ENCODE data around the gene HPGD.
"Not testable (repeated sequence)": the region's sequence is repeated elsewhere in the genome, so short reads cannot be mapped to it uniquely, and the experiment has no call there.

The HPGD gene

DNA sequence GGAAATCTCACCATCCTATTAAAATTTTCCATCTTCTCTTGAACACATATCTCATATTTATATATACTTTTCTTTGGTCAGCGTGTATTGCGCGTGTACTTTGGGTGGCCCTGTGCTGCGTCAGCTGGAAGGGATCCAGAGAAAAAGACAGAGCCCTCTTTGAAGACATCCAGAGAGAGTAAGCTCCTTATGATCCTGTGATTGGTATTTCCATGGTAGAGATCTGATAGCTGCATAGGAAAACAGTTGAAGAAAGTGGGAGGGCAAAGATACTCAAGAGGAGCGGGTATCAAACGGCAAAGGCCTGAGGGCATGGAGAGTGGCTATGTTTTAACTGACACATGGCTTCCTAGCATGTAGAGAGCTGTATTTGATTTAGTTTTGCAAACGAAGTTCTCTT is 4.4 kb upstream of the HPGD start:
- no peak for DNase-seq (ENCODE audit: low read depth)

DNA sequence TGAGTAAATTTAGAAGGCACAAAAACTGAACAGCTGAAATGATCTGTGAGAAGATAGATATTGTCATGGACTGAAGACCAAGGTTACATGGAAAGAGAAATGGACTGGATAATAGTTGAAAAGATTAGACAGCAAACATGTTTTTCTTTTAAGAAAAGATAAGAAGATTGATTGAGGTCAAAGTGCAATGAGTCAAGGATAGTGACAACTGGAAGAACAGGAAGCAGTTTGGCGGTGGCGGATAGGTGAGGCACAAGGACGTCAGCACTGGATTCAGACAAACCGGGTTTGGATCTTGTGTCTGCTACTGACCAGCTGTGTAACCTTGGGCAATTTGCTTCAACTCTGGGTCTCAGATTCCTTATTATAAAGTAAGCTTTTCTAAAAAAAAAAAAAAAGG is 2.0 kb upstream of the HPGD start:
- DNase-seq (ENCODE audit: low read depth) = no peak

DNA sequence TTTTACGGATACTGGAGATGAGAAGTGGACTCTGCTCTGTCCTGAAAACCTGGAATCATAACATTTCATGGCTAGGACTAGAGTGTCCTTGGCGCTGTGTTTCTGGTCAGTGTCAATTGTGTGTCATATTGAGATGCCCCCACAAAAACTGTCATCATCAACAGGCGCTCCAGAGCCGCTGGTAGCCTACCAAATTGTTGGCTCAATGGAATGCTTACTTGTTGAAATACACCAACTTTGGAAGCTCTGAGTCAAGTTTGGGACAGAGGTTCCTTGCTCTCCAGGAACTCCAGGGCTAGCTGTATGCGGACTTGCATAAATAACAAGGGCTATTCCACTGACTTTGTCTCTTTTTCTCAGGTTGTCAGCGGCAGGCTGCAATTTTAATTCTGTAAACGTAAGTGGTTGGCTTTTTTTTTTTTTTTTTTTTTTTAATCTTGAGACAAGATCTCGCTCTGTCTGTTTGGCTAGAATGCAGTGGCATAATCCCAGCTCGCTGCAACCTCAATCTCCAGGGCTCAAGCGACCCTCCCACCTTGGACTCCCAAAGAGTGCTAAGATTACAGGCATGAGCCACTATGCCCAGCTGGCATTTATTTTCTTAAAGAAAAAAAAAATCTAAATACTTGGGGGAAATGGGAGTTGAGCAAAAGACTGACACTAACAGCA is 871 bp upstream of the HPGD start:
- peak; percentile 5 for DNase-seq (ENCODE audit: low read depth)

DNA sequence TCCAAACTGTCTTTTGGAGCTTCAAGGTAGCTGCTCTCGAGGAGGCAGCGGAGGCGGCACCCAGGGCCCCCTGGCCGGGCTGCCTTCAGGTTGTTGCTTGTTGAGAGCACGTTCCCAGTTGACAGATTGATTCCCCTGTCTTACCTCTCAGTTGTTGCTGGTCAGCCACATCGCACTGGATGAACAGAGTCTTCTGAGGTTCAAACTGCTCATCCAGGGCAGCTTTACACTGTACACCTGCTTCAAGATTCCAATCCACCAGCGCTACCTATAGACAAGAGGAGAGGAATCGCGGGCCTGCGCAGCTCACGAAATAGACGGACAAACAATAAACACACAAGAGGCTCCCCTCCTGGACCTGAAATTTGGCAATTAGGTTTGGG is 497 bp downstream of the HPGD start:
- no peak for DNase-seq (ENCODE audit: low read depth)

DNA sequence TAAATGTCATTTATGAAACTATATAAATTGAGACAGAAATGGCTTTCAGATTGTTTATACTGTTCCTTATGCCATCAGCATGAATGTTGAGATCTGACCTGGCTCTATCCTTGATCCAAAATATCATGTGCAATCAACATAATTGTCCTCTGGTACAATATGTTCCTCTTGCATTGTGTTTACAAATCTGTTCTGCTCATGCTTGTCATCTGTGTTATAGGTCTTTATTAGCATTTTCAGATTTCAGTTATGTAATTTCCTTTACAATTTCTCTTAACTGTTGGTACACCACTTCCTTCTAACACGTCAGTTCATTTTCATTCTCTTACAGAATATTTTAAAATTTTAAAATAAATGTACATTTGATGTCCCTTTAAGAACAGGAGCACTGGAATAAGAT is 1.6 kb downstream of the HPGD start:
- no peak for DNase-seq (ENCODE audit: low read depth)

DNA sequence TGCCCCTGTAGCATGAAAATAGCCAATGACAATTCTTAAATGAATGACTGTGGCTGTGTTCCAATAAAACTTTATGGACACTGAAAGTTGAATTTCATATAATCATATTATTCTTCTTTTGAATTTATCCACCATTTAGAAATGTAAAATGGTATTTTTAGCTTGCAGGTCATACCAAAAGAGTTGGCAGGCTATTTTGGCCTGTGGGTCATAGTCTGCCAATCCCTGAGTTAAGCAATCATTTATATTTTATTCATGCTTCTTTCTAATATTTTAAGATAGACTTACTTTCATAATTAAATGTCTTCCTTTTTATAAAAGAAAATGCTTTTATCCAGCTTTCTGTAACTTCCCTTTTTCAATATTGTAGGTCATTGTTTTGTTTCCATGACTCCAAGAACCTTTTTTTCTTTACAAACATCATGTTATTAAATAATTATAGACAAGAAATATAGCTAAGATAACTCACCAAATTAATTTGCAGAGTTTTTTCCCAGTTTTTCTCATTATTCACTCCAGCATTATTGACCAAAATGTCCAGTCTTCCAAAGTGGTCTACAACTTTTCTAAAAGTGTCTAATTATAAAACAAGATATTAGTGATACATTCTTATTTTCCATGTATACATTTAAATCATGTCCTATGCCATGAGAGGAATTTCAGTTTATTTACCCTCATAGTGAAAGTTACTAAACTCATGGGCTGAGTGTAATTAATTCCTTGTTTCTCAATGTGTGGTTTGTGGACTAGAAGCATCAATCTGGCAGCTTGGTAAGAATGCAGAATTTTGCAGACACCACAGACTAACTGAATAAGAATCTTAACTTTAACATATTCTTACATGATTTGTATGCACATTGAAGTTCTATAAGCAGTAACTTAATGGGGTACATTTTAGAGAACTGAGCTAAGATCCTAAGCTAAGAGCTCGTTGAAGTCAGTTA is 4.5 kb downstream of the HPGD start:
- DNase-seq (ENCODE audit: low read depth) = no peak

DNA sequence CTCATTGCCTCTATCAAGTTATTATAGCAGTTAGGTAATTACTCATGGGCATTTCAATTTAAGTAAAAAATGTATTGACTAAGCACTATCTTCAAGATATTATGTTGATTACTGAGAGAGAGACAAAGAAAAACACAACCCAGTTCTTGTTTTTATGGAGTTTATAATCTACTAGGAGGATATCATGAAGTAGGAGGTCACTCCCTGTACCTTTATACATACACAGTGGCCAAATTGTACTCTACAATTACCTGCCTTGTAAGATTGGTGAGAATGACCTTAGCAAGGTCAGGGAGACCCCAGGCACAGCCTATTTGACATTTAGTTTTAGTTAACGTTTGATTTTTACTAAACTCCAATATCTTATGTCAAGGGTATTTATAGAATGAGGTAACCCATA is 5.5 kb downstream of the HPGD start:
- no peak for DNase-seq (ENCODE audit: low read depth)

DNA sequence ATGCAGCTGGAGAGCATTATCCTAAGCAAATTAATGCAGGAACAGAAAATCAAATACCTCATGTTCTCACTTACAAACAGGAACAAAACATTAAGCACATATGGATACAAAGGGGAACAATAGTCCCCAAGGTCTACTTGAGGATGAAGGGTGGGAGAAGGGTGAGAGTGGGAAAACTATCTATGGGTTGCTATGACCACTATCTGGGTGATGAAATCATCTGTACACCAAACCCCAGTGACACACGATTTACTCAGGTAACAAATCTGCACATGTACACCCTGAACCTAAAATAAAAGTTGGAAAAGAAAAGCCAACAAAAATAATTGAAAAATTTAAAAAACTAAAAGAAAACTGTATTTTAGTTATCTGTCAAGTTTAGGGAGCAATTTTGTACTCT is 5.9 kb downstream of the HPGD start:
- no peak for DNase-seq (ENCODE audit: low read depth)

DNA sequence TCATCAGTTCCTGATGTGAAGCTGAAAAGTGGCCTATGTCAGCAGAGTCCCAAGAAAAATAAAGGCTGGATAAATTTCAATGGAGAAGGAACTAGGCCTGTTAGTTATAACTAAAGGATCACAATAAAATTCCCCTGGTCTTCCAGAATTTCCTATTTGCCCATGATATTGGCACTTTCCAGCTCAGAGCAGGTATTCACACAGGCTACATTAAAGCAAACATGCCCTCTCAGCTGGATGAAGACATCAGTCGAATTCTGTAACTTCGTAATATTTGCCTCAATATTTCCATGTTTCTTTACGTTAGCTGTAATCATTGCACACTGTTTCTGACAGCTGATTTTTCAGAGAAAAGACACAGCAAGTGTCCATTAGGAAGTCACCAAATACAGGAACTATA is 9.5 kb downstream of the HPGD start:
- no peak for DNase-seq (ENCODE audit: low read depth)

DNA sequence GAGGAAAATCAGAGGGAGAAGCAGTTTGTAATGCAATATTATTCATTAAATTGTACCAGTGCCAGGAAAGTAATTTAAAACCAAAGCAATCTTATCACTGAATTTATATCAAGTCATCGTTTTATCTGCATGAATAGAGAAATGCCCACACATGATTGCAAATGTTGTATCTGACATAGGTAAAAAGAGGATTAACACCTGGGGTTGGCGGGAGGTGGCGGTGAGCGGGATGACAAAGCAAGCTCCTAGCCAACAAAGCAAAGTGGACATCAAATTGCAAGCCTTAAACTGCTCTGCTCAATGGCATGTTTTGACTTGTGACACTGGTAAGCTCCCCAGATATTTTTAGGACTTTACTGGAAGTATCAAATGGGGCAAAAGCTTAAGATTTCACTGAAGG is 16.4 kb downstream of the HPGD start:
- DNase-seq (ENCODE audit: low read depth) = no peak

DNA sequence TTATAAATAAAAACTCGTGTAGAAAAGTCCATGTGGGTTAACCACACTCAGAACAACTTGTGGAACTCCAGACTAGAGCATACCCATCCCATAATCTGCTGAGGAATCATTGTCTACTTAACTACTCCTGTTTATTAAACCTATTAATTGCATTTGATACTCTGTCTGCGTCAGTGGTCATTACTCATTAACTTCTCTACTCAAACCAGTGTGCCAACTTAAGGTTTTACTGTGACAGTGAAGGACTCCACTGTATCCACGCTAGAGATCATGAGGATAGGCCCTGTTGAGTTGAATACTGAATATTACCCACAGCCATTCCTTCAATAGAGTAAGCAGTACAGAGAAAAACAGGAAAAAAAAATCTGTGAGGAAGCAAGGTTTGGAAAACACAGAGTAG is 17.3 kb downstream of the HPGD start:
- no peak for DNase-seq (ENCODE audit: low read depth)

DNA sequence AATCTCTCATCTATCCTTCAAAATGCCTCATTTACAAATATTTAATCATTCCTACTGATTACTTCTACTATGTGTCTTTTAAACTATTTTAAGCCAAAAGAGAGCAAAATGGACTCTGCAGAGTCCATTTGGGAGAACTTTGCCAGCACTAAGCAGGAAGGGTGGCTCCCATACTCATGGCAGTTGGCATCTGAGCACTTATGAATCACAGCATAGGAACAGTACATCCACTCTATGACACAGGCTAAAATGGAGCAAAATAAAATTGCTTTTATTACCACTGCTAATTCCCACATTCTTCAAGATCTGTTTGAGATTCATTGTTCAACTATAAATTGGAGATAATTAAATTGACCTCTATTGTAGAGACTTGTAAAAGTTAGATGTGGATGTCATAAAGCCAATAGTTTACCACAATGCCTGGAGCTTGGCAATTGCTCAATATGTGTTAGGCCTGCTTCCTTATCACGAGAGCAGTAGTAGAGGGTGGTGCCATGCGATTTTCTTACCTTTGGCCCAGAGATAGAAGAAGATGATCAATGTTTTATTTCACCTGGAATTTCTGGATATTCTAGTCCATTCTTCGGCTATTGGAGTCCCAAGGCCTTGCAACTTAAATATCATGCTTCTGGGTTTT is 19.1 kb downstream of the HPGD start:
- DNase-seq (ENCODE audit: low read depth) = peak; percentile 39

DNA sequence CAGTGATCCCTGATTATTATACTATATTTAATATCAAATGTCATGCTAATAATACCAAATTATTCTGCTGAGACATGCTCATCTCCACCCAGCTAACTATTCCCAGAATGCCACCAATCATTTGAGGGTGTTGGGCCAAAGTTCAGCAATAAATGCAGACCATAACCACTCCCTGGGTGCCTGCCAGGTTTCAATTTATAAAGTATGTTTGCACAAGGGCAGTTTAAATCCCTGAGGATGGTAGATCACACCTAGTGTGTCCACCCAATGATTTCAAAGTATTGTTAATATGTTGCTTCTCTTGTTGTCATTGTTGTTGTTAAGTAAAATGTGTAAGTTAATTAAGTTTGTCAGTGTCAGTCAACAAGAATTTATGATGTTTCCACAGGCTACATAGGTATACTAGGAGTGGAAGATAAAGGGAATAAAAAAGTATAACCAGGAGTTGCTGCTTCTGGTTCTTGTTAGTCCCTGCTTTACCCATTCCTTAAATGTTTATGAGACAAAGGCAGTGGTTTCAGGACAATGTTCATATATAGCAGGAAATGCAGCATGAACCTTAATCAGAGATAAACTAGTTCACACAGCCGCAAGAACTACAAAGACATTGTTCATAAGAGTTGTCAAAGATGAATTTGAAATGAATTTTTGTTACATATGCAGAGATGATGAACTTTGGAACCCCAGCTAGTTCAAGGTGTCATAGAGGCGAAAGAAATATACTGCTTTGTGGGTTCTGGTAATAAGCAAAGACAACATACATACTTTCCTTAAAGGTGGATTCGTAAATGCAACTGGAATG is 25.5 kb downstream of the HPGD start:
- DNase-seq (ENCODE audit: low read depth) = no peak

DNA sequence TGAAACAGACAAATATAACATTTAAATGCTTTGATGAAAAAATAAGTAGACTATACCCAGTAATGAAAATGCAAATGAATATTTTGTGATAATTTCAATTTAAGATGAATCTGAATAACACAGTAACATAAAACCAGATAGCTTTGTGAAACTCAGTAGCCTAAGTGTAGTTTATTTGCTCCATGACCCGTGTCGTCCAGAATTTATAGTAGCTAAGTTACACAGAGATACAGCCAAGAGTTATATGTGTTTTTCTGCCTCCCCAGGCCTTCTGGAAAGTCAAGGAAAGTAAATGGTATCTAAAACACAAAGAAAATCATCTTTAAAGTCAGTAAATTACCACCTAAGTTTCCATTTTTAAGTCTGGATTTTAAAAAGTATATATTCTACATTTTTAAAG is 26.7 kb downstream of the HPGD start:
- DNase-seq (ENCODE audit: low read depth) = no peak

DNA sequence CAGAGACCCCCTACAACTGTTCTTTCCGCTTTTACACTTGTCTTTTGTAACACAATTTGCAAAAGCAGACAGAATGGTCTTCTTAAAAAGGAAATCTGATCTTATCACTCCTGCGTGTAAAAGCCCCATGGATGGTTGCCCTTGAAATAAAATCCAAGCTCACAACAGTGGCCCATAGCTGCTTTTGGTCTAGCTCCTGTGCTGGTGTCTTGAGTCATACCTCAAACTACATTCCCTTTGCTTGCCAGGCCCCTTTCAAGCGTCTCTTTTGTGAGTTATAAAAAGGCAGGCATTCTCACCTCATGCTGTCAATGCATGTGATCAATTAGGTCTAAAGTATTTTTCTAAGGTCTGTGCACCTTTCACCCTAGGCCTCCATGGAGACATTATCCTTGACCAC is 27.6 kb downstream of the HPGD start:
- no peak for DNase-seq (ENCODE audit: low read depth)

DNA sequence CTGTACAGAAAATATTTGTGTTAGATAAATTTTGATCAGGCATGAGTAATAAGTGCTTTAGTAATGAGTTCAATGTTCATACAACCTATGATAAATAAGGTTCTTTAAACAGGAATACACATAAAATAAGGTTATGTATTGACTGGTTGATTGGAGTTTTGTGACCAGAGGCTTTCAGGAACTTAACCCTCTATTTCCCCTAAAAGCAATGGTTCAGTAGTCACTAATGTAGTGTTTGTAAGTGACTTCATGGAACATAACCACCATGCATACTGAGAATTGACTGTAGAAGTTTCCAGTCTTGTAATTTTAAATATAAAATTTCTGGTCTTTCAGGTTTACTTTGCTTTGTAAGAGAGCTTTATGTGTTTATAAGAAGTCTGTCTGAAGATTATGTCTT is 28.1 kb downstream of the HPGD start:
- DNase-seq (ENCODE audit: low read depth) = no peak

DNA sequence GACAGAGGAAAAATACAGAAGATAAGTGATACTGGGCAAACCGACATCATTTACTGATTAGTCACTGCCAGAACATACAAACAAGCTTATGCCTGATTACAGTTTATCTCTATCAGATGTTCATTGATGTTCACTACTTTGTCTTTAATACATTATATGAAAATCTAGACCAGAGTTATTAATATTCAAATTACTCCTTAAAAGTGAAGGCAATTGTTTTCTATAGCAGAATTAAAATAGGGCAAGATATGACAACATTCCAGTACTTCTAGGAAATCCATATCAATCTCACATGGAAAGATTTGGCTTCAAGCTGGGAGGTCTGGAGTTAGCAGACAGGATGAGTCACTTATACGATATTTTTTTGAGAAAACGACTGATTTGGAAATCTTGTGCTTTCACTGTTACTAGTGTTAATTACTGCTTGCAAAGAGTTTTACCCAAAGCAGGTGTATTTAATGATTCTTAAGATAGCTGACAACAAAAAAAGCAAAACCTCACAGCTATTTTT is 31.8 kb downstream of the HPGD start:
- DNase-seq (ENCODE audit: low read depth) = peak; percentile 7

DNA sequence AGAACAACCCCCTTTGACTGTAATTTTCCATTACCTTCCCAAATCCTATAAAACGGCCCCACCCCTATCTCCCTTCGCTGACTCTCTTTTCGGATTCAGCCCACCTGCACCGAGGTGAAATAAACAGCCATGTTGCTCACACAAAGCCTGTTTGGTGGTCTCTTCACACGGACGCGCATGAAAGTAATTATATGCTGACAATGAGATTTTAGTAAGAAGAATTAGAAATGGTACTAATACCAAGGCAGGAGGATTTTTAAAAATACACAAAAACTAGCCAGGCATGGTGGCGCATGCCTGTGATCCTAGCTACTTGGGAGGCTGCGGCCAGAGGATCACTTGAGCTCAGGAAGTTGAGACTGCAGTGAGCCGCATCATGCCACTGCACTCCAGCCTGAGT is 33.9 kb downstream of the HPGD start:
- not testable (repeated sequence) for DNase-seq (ENCODE audit: low read depth)

DNA sequence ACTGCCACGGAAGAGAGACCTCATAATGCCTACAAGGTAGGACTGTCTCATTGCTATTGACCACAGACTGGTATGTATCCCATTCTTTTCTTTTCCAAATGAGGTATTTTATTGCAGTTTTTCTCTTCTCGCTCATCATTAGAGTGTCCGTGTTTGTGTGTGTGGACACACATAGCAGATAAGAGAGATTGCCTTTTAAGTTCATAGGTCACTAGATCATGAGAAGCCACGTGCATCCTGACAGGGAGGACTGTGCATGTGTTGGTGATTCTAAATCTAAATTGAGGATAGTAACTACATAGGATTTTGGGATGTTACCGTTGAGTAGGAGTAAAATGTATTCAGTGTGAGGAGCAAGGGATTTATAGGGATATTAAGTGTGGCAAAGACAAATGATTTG is 37.3 kb downstream of the HPGD start:
- DNase-seq (ENCODE audit: low read depth) = no peak

DNA sequence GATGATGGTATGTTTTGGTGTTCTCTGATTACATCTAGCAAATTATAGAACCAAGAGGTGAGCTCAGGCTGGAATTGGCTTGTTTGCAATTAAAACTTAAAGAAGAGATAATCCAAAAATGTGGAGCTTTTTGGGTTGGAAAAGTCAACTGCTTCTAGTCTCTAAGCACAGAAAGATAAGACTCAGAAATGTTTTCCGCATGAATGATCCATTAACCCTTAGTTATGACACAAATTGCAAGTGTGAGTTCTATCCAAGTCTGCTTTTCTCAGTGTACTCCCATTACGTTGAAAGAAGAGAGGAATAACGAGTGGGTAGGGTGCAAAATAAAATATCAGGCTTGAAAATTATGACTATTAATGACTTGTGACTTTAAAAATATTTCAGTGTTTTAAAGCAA is 38.5 kb downstream of the HPGD start:
- DNase-seq (ENCODE audit: low read depth) = no peak

DNA sequence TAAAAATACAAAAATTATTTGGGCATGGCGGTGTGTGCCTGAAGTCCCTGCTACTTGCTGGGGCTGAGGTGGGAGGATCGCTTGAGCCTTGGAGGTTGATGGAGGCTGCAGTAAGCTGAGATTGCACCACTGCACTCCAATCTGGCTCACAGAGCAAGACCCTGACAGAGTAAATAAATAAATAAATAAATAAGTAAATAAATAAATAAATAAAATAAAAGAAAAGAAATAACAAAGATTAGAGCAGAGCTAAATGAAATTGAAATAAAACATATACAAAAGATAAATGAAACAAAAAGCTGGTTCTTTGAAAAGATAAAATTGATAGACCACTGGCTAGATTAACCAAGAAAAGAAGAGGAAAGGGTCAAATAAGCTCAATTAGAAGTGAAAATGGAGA is 43.1 kb downstream of the HPGD start:
- DNase-seq (ENCODE audit: low read depth) = no peak

DNA sequence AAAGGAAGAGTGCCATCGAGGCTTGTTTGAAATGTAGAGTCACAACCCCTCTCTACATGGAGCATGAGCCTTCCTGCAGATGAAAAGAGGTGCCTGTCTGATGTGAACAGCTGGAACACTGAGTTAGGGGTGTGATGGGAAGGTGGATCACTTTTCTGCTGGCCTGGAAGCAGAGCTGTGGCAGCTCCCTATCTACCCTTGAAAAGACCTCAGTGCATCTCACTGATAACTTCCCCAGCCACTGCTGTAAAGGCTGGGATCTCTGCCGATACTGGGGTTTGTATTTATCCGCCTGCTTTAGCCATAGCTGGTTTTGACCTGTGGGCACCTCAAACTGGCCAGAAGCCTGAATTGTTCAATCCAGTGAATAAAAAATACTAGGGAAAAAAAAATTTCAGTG is 46.8 kb downstream of the HPGD start:
- no peak for DNase-seq (ENCODE audit: low read depth)
